H1 (cell line): ENCODE measurements around the gene CHN2. TPM values are rescaled to one million over a fixed set of nuclear protein-coding genes. Genes with fewer than 3 reads are reported as not detected.

Experiments
- CTCF ChIA-PET: fragments of 300-600 bp; sonication (Branson Sonifier 250); formaldehyde crosslinking; loops from one replicate; lab custom pipeline; 2021; ENCODE audit not compliant: partially characterized antibody; lab: Charles Lee
- POLR2A ChIA-PET: fragments of 300-600 bp; sonication (Branson Sonifier 250); formaldehyde crosslinking; loops from one replicate; lab custom pipeline; 2021; ENCODE audit warnings: inconsistent platforms; ENCODE audit not compliant: partially characterized antibody; lab: Charles Lee
- DNase-seq, 2 experiments: peaks; one replicate each; pipeline versions ENCODE4 v3.0.0 to v3.0.0-alpha.2; 2010 to 2022; ENCODE audit warnings: low spot score in 2 of 2, low read depth in 1 of 2, mixed read lengths in 1 of 2
- FAIRE-seq: peaks from 2 replicates; lab custom pipeline; 2011; peaks lifted over from hg19 to GRCh38; lab: Jason Lieb, UNC
- H2AFZ ChIP-seq: 2 replicates; pipeline ENCODE4 v1.8.1; 2012; ENCODE audit warnings: low read length, inconsistent platforms
- H2AK5ac ChIP-seq: 2 replicates; pipeline ENCODE4 v1.6.1; 2013; ENCODE audit warnings: low read depth, low read length
- H2BK120ac ChIP-seq: replicated peaks from 2 replicates; pipeline ENCODE3; 2013; ENCODE audit warnings: low read depth, low read length, inconsistent platforms
- H2BK12ac ChIP-seq: 2 replicates; pipeline ENCODE4 v1.6.1; 2013; ENCODE audit warnings: low read depth, low read length
- H2BK15ac ChIP-seq: 2 replicates; pipeline ENCODE4 v1.6.1; 2013; ENCODE audit warnings: low read length
- H2BK20ac ChIP-seq: 2 replicates; pipeline ENCODE4 v1.6.1; 2013; ENCODE audit warnings: low read length
- H2BK5ac ChIP-seq: 2 replicates; pipeline ENCODE4 v1.6.1; 2013; ENCODE audit warnings: low read depth, low read length
- H3K14ac ChIP-seq: 2 replicates; pipeline ENCODE4 v1.6.1; 2013; ENCODE audit warnings: inconsistent platforms; ENCODE audit not compliant: insufficient read length
- H3K18ac ChIP-seq: 2 replicates; pipeline ENCODE4 v1.6.1; 2013; ENCODE audit warnings: low read length; ENCODE audit errors: extremely low read depth
- H3K23ac ChIP-seq: 2 replicates; pipeline ENCODE4 v1.6.1; 2013; ENCODE audit warnings: inconsistent platforms; ENCODE audit not compliant: insufficient read length
- H3K23me2 ChIP-seq: 2 replicates; pipeline ENCODE4 v1.6.1; 2013; ENCODE audit warnings: low read depth, low read length
- H3K27ac ChIP-seq: 2 replicates; pipeline ENCODE4 v1.6.1; 2011; ENCODE audit warnings: low read depth, low read length, inconsistent platforms
- H3K27me3 ChIP-seq, 4 experiments: replicated peaks in 1 of 4; 1 replicate in 1 of 4; 2 replicates in 3 of 4; pipeline versions ENCODE4 v1.6.1 to v1.8.1; 2011 to 2013; ENCODE audit warnings: low read length in 3 of 4, mild to moderate bottlenecking in 3 of 4, inconsistent platforms in 2 of 4, mixed read lengths in 2 of 4, moderate library complexity in 1 of 4; ENCODE audit not compliant: control insufficient read depth in 3 of 4, insufficient read depth in 3 of 4; ENCODE audit errors: extremely low read depth in 1 of 4
- H3K36me3 ChIP-seq, 4 experiments: 2 replicates each; pipeline versions ENCODE4 v1.6.1 to v1.8.1; 2011 to 2013; ENCODE audit warnings: mild to moderate bottlenecking in 4 of 4, low read length in 3 of 4, moderate library complexity in 2 of 4, control low read depth in 1 of 4, inconsistent platforms in 1 of 4; ENCODE audit not compliant: insufficient read depth in 4 of 4, control insufficient read depth in 2 of 4
- H3K4ac ChIP-seq: replicated peaks from 2 replicates; pipeline ENCODE3; 2013; ENCODE audit warnings: low read length, low read depth, mixed read lengths, inconsistent platforms; ENCODE audit not compliant: insufficient read length
- H3K4me1 ChIP-seq, 4 experiments: replicated peaks in 1 of 4; 1 replicate in 1 of 4; 2 replicates in 3 of 4; pipeline versions ENCODE4 v1.6.1 to v1.8.1; 2011 to 2013; ENCODE audit warnings: low read length in 3 of 4, inconsistent platforms in 2 of 4, mixed read lengths in 1 of 4; ENCODE audit not compliant: insufficient read depth in 4 of 4, control insufficient read depth in 3 of 4
- H3K4me2 ChIP-seq, 2 experiments: 2 replicates each; pipeline versions ENCODE4 v1.6.1 to v1.8.1; 2011 to 2013; ENCODE audit warnings: low read depth in 2 of 2, low read length in 2 of 2, control low read depth in 1 of 2, inconsistent platforms in 1 of 2, mild to moderate bottlenecking in 1 of 2; ENCODE audit not compliant: insufficient read depth in 1 of 2
- H3K4me3 ChIP-seq, 4 experiments: fragments of 200-600, 300-600 bp in 1 of 4; sonication (generic), shearing (Covaris generic), sonication (Bioruptor Twin) in 1 of 4; 2 replicates each; pipeline versions ENCODE4 v1.5.1 to v1.8.1; 2011 to 2016; ENCODE audit warnings: low read length in 4 of 4, low read depth in 3 of 4, control low read depth in 2 of 4, inconsistent platforms in 2 of 4, mild to moderate bottlenecking in 2 of 4, mixed read lengths in 1 of 4, moderate library complexity in 1 of 4; ENCODE audit not compliant: insufficient read depth in 2 of 4; ENCODE audit errors: extremely low read depth in 1 of 4
- H3K56ac ChIP-seq: replicated peaks from 2 replicates; pipeline ENCODE3; 2013; ENCODE audit warnings: low read depth, mild to moderate bottlenecking, mixed read lengths, low read length, inconsistent platforms; ENCODE audit not compliant: insufficient read length
- H3K79me1 ChIP-seq: 2 replicates; pipeline ENCODE4 v1.6.1; 2013; ENCODE audit warnings: low read depth, low read length, control low read depth
- H3K79me2 ChIP-seq, 2 experiments: 2 replicates each; pipeline versions ENCODE4 v1.6.1 to v1.8.1; 2012 to 2013; ENCODE audit warnings: low read length in 2 of 2, mild to moderate bottlenecking in 2 of 2, inconsistent platforms in 1 of 2; ENCODE audit not compliant: insufficient read depth in 2 of 2, control insufficient read depth in 1 of 2
- H3K9ac ChIP-seq, 4 experiments: replicated peaks in 1 of 4; 1 replicate in 1 of 4; 2 replicates in 3 of 4; pipeline versions ENCODE4 v1.6.1 to v1.8.1; 2011 to 2013; ENCODE audit warnings: low read depth in 3 of 4, low read length in 3 of 4, control low read depth in 2 of 4, mild to moderate bottlenecking in 2 of 4, moderate library complexity in 2 of 4, inconsistent platforms in 1 of 4; ENCODE audit errors: extremely low read depth in 1 of 4
- H3K9me3 ChIP-seq, 2 experiments: 2 replicates each; pipeline versions ENCODE4 v1.6.1 to v1.8.1; 2012 to 2013; ENCODE audit warnings: mild to moderate bottlenecking in 2 of 2, moderate library complexity in 2 of 2, control low read depth in 1 of 2, inconsistent platforms in 1 of 2, low read depth in 1 of 2, low read length in 1 of 2, mixed read lengths in 1 of 2; ENCODE audit not compliant: insufficient read depth in 2 of 2
- H4K20me1 ChIP-seq, 2 experiments: replicated peaks in 1 of 2; 2 replicates each; pipeline versions ENCODE3 to v1.8.1; 2011 to 2013; ENCODE audit warnings: inconsistent platforms in 2 of 2, low read length in 2 of 2, mild to moderate bottlenecking in 1 of 2; ENCODE audit not compliant: insufficient read depth in 2 of 2, control insufficient read depth in 1 of 2
- H4K5ac ChIP-seq: 2 replicates; pipeline ENCODE4 v1.6.1; 2013; ENCODE audit warnings: low read length, low read depth, mixed read lengths, inconsistent platforms; ENCODE audit not compliant: insufficient read length
- H4K8ac ChIP-seq: 2 replicates; pipeline ENCODE4 v1.8.0; 2013; ENCODE audit warnings: mild to moderate bottlenecking, moderate library complexity, low read length, inconsistent platforms; ENCODE audit not compliant: insufficient read depth; ENCODE audit errors: extremely low read depth
- H4K91ac ChIP-seq: replicated peaks from 2 replicates; pipeline ENCODE3; 2013; ENCODE audit warnings: low read length, mixed read lengths, inconsistent platforms; ENCODE audit not compliant: insufficient read length
- SIX5 ChIP-seq: IDR thresholded peaks from 2 replicates; pipeline ENCODE4 v1.6.1; 2011; ENCODE audit warnings: mild to moderate bottlenecking, low read depth, low read length
- TEAD4 ChIP-seq: IDR thresholded peaks from 2 replicates; pipeline ENCODE4 v1.6.1; 2012; ENCODE audit warnings: low read depth, low read length, inconsistent platforms, mixed read lengths
- WGBS, 2 experiments: shearing (Covaris generic) in 1 of 2; methylation state at CpG; one replicate each; pipeline versions ENCODE4 v1.1.6 to v1.1.7; 2013 to 2015; ENCODE audit warnings: low lambda C conversion rate in 2 of 2, mixed read lengths in 2 of 2, inconsistent platforms in 1 of 2, low coverage in 1 of 2, missing lambda C conversion rate in 1 of 2; ENCODE audit not compliant: insufficient replicate concordance in 2 of 2, insufficient coverage in 1 of 2, insufficient read length in 1 of 2; ENCODE audit errors: extremely low coverage in 1 of 2, missing lambda C conversion rate in 1 of 2; 5-methylcytosine and 5-hydroxymethylcytosine counted together
- polyA plus RNA-seq, 7 experiments: library from polyadenylated mRNA; depleted of rRNA in 3 of 7; stranded (reverse) in 5 of 7; unstranded in 2 of 7; fragments of >200 nt in 5 of 7; fragments of 200-250 nt in 2 of 7; gene quantifications; 1 replicate in 5 of 7; 2 replicates in 1 of 7; 4 replicates in 1 of 7; pipeline versions ENCODE4 v1.2.1 to v1.2.3, GENCODE V29; 2011 to 2013; ENCODE audit warnings: missing spikeins in 2 of 7, mixed read lengths in 2 of 7
- total RNA-seq: library from RNA; stranded (reverse); fragmentation: NEBNext Ultra II Directional; extraction: Animal tissue kit (Norgen Biotek cat#: 25700); gene quantifications from 2 replicates; pipeline ENCODE4 v1.2.1, GENCODE V29; 2021
- TF ChIP-seq, protein P1 (sequence below): IDR thresholded peaks from 2 replicates; pipeline ENCODE4 v1.6.1; 2012; ENCODE audit warnings: inconsistent platforms
- TF ChIP-seq, protein P2 (sequence below): IDR thresholded peaks from 2 replicates; pipeline ENCODE4 v1.6.1; 2012; ENCODE audit warnings: inconsistent platforms

The CHN2 gene
- total and polyA plus RNA-seq, 2 of the 8 experiments (the other 6 are each of a cell fraction or from before 2014, with no cell fraction given) = 2.9 to 4.8 TPM

GRCh38 chr7:29442146-29442545 is 247.6 kb downstream of the CHN2 start:
- H3K23ac ChIP-seq = no peak overlapping the region
- TF ChIP-seq, protein P1, sequence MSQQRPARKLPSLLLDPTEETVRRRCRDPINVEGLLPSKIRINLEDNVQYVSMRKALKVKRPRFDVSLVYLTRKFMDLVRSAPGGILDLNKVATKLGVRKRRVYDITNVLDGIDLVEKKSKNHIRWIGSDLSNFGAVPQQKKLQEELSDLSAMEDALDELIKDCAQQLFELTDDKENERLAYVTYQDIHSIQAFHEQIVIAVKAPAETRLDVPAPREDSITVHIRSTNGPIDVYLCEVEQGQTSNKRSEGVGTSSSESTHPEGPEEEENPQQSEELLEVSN = peak; percentile 65
- TF ChIP-seq TEAD4 = no peak
- 0 out of 2 replicates have a peak, but pooled peaks have one; percentile 18 for TF ChIP-seq SIX5
- TF ChIP-seq, protein P2, sequence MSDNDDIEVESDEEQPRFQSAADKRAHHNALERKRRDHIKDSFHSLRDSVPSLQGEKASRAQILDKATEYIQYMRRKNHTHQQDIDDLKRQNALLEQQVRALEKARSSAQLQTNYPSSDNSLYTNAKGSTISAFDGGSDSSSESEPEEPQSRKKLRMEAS = peak; percentile 83
- TF ChIP-seq, all 59 proteins: peak for 3
- Histone ChIP-seq H2AFZ (no peak overlapping the region), H2BK15ac (no peak overlapping the region), H4K5ac (no peak overlapping the region), H3K14ac (no peak overlapping the region), H3K27ac (no peak overlapping the region), H3K9me3 (no peaks in the 10 kb centered on the region), H2BK20ac (no peak overlapping the region), H2BK5ac (no peak overlapping the region), H3K27me3 (no peaks in the 10 kb centered on the region), H4K8ac (no peak overlapping the region), H2AK5ac (no peak overlapping the region), H3K79me1 (no peaks in the 10 kb centered on the region), H3K4me2 (no peak overlapping the region), H3K4me3 (no peak overlapping the region), H2BK120ac (no peak overlapping the region), H3K23me2 (no peaks in the 10 kb centered on the region), H4K20me1 (no peaks in the 10 kb centered on the region), H3K56ac (no peak overlapping the region), H3K79me2 (no peaks in the 10 kb centered on the region), H3K4me1 (peaks cover 0 to 3% (median 0%) of the 10 kb centered on the region in 4 experiments; a peak in 1 of 7 replicates), H2BK12ac (no peak overlapping the region), H3K9ac (no peak overlapping the region), H4K91ac (no peak overlapping the region), H3K36me3 (no peaks in the 10 kb centered on the region), H3K4ac (no peak overlapping the region), H3K18ac (no peak overlapping the region)
- DNase-seq = no peak
- ChIA-PET POLR2A (no interaction called here), CTCF (interaction anchor here (1.1 kb wide), 1 partner anchor 171 kb away, joined by 3 read pairs; no protein-coding TSS in a partner anchor)
- peak; percentile 91 for FAIRE-seq
- WGBS, 2 experiments = 52% methylated on average over 3 of the region's 3 CpGs; no CpG with 5 or more reads in 1 of the 2 experiments
